Loucy (cell line): ENCODE measurements around the gene SPP2.

Experiments
- H2AFZ ChIP-seq: fragments of 200-600 bp; sonication (generic); 2 replicates; pipeline ENCODE4 v1.6.0; 2016; ENCODE audit warnings: antibody characterized with exemption, mild to moderate bottlenecking, low read length, moderate library complexity
- H3F3A ChIP-seq: fragments of 200-600 bp; 2 replicates; pipeline ENCODE4 v1.6.0; 2016; ENCODE audit warnings: antibody characterized with exemption, low read depth, mild to moderate bottlenecking
- H3K27me3 ChIP-seq: fragments of 200-600 bp; sonication (generic); 2 replicates; pipeline ENCODE4 v1.6.1; 2014; ENCODE audit warnings: low read length, mild to moderate bottlenecking; ENCODE audit not compliant: insufficient read depth, poor library complexity, severe bottlenecking
- H3K36me3 ChIP-seq: fragments of 200-600 bp; sonication (generic); 2 replicates; pipeline ENCODE4 v1.6.1; 2016; ENCODE audit warnings: low read length; ENCODE audit not compliant: insufficient read depth
- H3K4me1 ChIP-seq: fragments of 200-600 bp; sonication (generic); 2 replicates; pipeline ENCODE4 v1.5.1; 2014; ENCODE audit warnings: low read length, mild to moderate bottlenecking; ENCODE audit not compliant: insufficient read depth, poor library complexity, severe bottlenecking
- H3K4me2 ChIP-seq: fragments of 200-600 bp; sonication (generic); 2 replicates; pipeline ENCODE4 v1.6.0; 2014; ENCODE audit warnings: antibody characterized with exemption, low read length, low read depth, mild to moderate bottlenecking; ENCODE audit not compliant: poor library complexity, severe bottlenecking
- H3K4me3 ChIP-seq: fragments of 200-600 bp; sonication (generic); 2 replicates; pipeline ENCODE4 v1.5.1; 2014; ENCODE audit warnings: low read length, mild to moderate bottlenecking, mixed read lengths; ENCODE audit not compliant: poor library complexity, severe bottlenecking
- H3K79me2 ChIP-seq: fragments of 200-600 bp; sonication (generic); 2 replicates; pipeline ENCODE4 v1.6.1; 2014; ENCODE audit warnings: low read length; ENCODE audit not compliant: insufficient read depth
- H3K9ac ChIP-seq: fragments of 200-600 bp; sonication (generic); 2 replicates; pipeline ENCODE4 v1.6.0; 2014; ENCODE audit warnings: mild to moderate bottlenecking, low read depth, low read length, moderate library complexity; ENCODE audit not compliant: poor library complexity, severe bottlenecking
- H3K9me2 ChIP-seq: fragments of 200-600 bp; sonication (generic); replicated peaks from 2 replicates; pipeline ENCODE4 v1.6.1; 2016; ENCODE audit warnings: low read depth, low read length, mixed read lengths
- H3K9me3 ChIP-seq: fragments of 200-600 bp; sonication (generic); 2 replicates; pipeline ENCODE4 v1.6.1; 2014; ENCODE audit warnings: mild to moderate bottlenecking, antibody characterized with exemption, low read length, low read depth; ENCODE audit not compliant: insufficient read depth
- H4K20me1 ChIP-seq: fragments of 200-600 bp; sonication (generic); 2 replicates; pipeline ENCODE4 v1.6.0; 2014; ENCODE audit warnings: antibody characterized with exemption, low read length, mild to moderate bottlenecking; ENCODE audit not compliant: insufficient read depth, poor library complexity, severe bottlenecking
- EZH2phosphoT487 ChIP-seq: fragments of 200-600 bp; IDR thresholded peaks from 2 replicates; pipeline ENCODE4 v1.6.1; 2018; ENCODE audit warnings: antibody characterized with exemption, mild to moderate bottlenecking, moderate library complexity, borderline replicate concordance
- TF ChIP-seq, protein P1 (sequence below): fragments of 200-600 bp; sonication (generic); conservative IDR thresholded peaks from 2 replicates; pipeline ENCODE4 v1.5.1; 2014; ENCODE audit warnings: mild to moderate bottlenecking, antibody characterized with exemption, low read length

The SPP2 gene

DNA sequence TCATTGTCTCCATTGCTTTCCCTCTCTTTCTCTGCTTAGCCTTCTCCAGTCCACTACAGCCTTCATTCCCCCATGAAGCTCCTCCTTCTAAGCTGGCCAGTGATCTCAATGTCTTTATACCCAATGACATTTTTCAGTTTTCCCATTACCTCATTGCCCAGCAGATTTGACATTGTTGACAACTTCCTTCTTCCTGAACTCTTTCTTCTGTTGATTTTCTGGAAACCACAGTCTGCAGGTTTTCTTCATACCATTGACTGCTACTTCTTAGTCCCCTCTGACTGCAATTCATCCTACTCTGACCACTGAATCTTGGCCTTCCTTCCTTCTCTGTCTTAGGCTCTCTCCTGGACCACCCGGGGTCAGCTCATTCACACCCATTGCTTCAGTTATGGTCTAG, 22.9 kb upstream of the SPP2 start:
- H3K4me2 ChIP-seq, result no peak overlapping the region
- no peaks in the 10 kb centered on the region for H4K20me1 ChIP-seq
- H3K4me1 ChIP-seq, result no peaks in the 10 kb centered on the region

DNA sequence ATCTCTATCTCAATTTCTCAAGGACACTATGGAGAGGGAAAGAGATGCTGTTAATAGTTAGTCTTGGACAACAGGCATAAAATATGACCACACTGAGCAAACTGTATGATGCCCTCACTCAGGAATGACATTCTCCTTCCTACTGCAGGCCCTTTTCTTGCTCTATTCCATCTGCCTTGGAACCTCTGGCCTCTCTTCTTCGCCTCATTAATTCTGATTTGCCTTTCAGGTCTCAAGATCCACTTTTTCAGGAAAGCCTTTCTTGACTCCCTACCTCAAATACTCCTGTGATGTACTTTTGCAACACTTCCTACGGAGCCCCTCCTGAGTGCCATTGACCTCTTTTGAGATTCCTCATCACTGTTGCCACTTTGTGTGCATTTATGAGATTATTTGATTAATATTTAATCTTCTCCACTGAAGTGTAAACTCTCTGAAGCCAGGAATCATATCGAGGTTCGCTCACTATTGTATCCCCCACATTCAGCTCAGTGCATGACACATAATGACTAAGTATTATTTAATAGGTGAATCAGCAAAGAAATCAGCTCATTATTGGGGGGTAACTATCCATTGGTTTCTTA, 21.3 kb upstream of the SPP2 start:
- peaks cover 8% of the 10 kb centered on the region for H3K27me3 ChIP-seq
- TF ChIP-seq, protein P1, sequence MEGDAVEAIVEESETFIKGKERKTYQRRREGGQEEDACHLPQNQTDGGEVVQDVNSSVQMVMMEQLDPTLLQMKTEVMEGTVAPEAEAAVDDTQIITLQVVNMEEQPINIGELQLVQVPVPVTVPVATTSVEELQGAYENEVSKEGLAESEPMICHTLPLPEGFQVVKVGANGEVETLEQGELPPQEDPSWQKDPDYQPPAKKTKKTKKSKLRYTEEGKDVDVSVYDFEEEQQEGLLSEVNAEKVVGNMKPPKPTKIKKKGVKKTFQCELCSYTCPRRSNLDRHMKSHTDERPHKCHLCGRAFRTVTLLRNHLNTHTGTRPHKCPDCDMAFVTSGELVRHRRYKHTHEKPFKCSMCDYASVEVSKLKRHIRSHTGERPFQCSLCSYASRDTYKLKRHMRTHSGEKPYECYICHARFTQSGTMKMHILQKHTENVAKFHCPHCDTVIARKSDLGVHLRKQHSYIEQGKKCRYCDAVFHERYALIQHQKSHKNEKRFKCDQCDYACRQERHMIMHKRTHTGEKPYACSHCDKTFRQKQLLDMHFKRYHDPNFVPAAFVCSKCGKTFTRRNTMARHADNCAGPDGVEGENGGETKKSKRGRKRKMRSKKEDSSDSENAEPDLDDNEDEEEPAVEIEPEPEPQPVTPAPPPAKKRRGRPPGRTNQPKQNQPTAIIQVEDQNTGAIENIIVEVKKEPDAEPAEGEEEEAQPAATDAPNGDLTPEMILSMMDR, result no peak
- no peak for TF ChIP-seq EZH2phosphoT487
- H3F3A ChIP-seq, result no peaks in the 10 kb centered on the region
- no peak overlapping the region for H3K9ac ChIP-seq
- H3K9me3 ChIP-seq, result peaks cover 10% of the 10 kb centered on the region; the same call in 1 of the 2 replicates
- no peaks in the 10 kb centered on the region for H3K9me2 ChIP-seq
- no peaks in the 10 kb centered on the region for H4K20me1 ChIP-seq
- H3K36me3 ChIP-seq, result no peaks in the 10 kb centered on the region
- H2AFZ ChIP-seq, result no peak overlapping the region
- peaks cover 3% of the 10 kb centered on the region for H3K4me1 ChIP-seq
- H3K4me3 ChIP-seq, result no peak overlapping the region
- H3K79me2 ChIP-seq, result no peaks in the 10 kb centered on the region
- H3K4me2 ChIP-seq, result no peak overlapping the region

More for the DNA sequence above, 22.9 kb upstream of the SPP2 start:
- Histone ChIP-seq H2AFZ (no peak overlapping the region), H3K4me3 (no peak overlapping the region), H3K27me3 (peaks cover 8% of the 10 kb centered on the region), H3K9me3 (no peaks in the 10 kb centered on the region), H3K9me2 (no peaks in the 10 kb centered on the region), H3K79me2 (no peaks in the 10 kb centered on the region), H3K36me3 (no peaks in the 10 kb centered on the region), H3K9ac (no peak overlapping the region), H3F3A (no peaks in the 10 kb centered on the region)
- TF ChIP-seq, protein P1, result no peak
- no peak for TF ChIP-seq EZH2phosphoT487

DNA sequence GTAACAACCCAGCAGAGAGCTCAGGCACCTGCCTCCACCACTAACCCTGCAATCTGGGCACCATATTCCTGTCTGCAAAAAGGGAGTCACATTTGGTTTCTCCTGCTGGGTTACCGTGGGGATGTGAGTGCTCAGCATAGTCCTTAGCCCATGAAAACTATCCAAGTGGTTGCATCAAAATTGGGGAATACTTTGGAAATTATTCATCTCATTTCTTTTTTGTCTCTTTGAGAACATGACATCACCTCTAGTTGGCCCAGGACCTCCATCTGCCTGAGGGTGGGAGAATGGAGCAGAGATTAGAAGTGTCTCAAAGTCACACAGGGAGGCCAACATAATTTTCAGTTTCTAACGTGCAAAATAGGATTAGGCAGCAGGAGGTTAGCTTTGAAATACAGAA, 19.3 kb upstream of the SPP2 start:
- H3K79me2 ChIP-seq, result no peaks in the 10 kb centered on the region
- no peaks in the 10 kb centered on the region for H4K20me1 ChIP-seq
- no peak overlapping the region for H3K4me3 ChIP-seq
- H2AFZ ChIP-seq, result no peak overlapping the region
- H3K9me3 ChIP-seq, result peaks cover 12% of the 10 kb centered on the region; the same call in 1 of the 2 replicates
- H3K4me2 ChIP-seq, result no peak overlapping the region
- peaks cover 8% of the 10 kb centered on the region for H3K27me3 ChIP-seq
- no peaks in the 10 kb centered on the region for H3K36me3 ChIP-seq
- peaks cover 3% of the 10 kb centered on the region for H3K4me1 ChIP-seq
- no peak for TF ChIP-seq EZH2phosphoT487
- TF ChIP-seq, protein P1, result no peak
- H3F3A ChIP-seq, result no peaks in the 10 kb centered on the region
- H3K9ac ChIP-seq, result no peak overlapping the region
- H3K9me2 ChIP-seq, result no peaks in the 10 kb centered on the region
